Kidney (tissue), 14 donors: Measurements from ENCODE around the gene BRD1. TPM values are rescaled to one million over a fixed set of nuclear protein-coding genes. Genes with fewer than 3 reads are reported as not detected.

Experiments
- DNase-seq, 5 donors: peaks; one replicate each; pipeline ENCODE4 v3.0.0-alpha.2; 2013 to 2020
- FAIRE-seq: peaks from 2 replicates; lab custom pipeline; 2012; peaks lifted over from hg19 to GRCh38; lab: Jason Lieb, UNC
- H3K27ac ChIP-seq, 2 donors: one replicate each; pipeline ENCODE4 v1.7.0; 2013; ENCODE audit warnings: low read depth in 2 of 2, low read length in 2 of 2, inconsistent platforms in 1 of 2
- H3K27me3 ChIP-seq: one replicate; pipeline ENCODE4 v1.7.1; 2013; ENCODE audit warnings: low read length, inconsistent platforms; ENCODE audit not compliant: control insufficient read depth, insufficient read depth
- H3K36me3 ChIP-seq, 3 donors: one replicate each; pipeline versions ENCODE4 v1.7.0 to v1.7.1; 2013; ENCODE audit warnings: low read length in 3 of 3, control low read depth in 1 of 3, inconsistent platforms in 1 of 3; ENCODE audit not compliant: insufficient read depth in 3 of 3, control insufficient read depth in 2 of 3
- H3K4me1 ChIP-seq, 3 donors: one replicate each; pipeline versions ENCODE4 v1.7.0 to v1.7.1; 2013; ENCODE audit warnings: low read length in 3 of 3, inconsistent platforms in 1 of 3, low read depth in 1 of 3; ENCODE audit not compliant: control insufficient read depth in 2 of 3, insufficient read depth in 2 of 3
- H3K4me3 ChIP-seq, 3 donors: one replicate each; pipeline versions ENCODE4 v1.7.0 to v1.8.1; 2013; ENCODE audit warnings: low read length in 3 of 3, control low read depth in 1 of 3, inconsistent platforms in 1 of 3
- H3K9ac ChIP-seq, 3 donors: one replicate each; pipeline versions ENCODE4 v1.7.0 to v1.7.1; 2013; ENCODE audit warnings: low read length in 3 of 3, control low read depth in 1 of 3, inconsistent platforms in 1 of 3
- H3K9me3 ChIP-seq, 3 donors: one replicate each; pipeline versions ENCODE4 v1.7.0 to v1.7.1; 2013; ENCODE audit warnings: low read length in 3 of 3, control low read depth in 1 of 3, inconsistent platforms in 1 of 3; ENCODE audit not compliant: control insufficient read depth in 2 of 3, insufficient read depth in 1 of 3
- intact Hi-C: fragments of 100-400 bp; cut with DNase I; formaldehyde crosslinking; loops from one replicate; pipeline ENCODE4 v1.11.1; 2022
- polyA plus RNA-seq: library from polyadenylated mRNA; stranded (reverse); fragments of 350-450 nt; fragmentation: Illumina TruSeq; extraction: RNeasy Lipid Tissue Mini Kit (QIAGEN cat#74804); gene quantifications from one replicate; pipeline ENCODE4 v1.2.3, GENCODE V29; 2014; ENCODE audit warnings: low read depth, low replicate concordance; ENCODE audit not compliant: insufficient read depth
- total RNA-seq: library from RNA; stranded (reverse); fragmentation: NEBNext Ultra II Directional; extraction: Animal tissue kit (Norgen Biotek cat#: 25700); gene quantifications from one replicate; pipeline ENCODE4 v1.2.1, GENCODE V29; 2021
- TF ChIP-seq, protein P1 (sequence below): IDR thresholded peaks from 3 replicates; pipeline ENCODE4 v1.5.1; 2012; ENCODE audit warnings: mild to moderate bottlenecking, moderate library complexity, borderline replicate concordance; ENCODE audit not compliant: insufficient read depth; ENCODE audit errors: extremely low read depth
- donor health status: control.
- donor health status: control.
- donor health status: control.
- donor health status: control.
- donor health status: control.
- donor health status: DM: yes; HTN: yes; CAD: no.
- donor health status: Normal renal cell carcinoma (clear cell type).

BRD1 gene
- total and polyA plus RNA-seq, 2 donors from 2014 or later = 8.1 to 40.5 TPM

GRCh38 chr22:49779853-49780697, 47.6 kb downstream of the BRD1 start:
- Histone ChIP-seq H3K9me3 (no peaks in the 10 kb centered on the region), H3K27me3 (no peaks in the 10 kb centered on the region), H3K27ac (no peak overlapping the region), H3K36me3 (peaks cover 0 to 27% (median 25%) of the 10 kb centered on the region in 3 donors), H3K4me1 (peaks cover 0 to 2% (median 0%) of the 10 kb centered on the region in 3 donors), H3K4me3 (no peak overlapping the region), H3K9ac (no peak overlapping the region)
- intact Hi-C loops = no loop called here
- no peak for FAIRE-seq
- DNase-seq = peak in 2 of 5 donors; percentile 34 to 79
- TF ChIP-seq, protein P1, sequence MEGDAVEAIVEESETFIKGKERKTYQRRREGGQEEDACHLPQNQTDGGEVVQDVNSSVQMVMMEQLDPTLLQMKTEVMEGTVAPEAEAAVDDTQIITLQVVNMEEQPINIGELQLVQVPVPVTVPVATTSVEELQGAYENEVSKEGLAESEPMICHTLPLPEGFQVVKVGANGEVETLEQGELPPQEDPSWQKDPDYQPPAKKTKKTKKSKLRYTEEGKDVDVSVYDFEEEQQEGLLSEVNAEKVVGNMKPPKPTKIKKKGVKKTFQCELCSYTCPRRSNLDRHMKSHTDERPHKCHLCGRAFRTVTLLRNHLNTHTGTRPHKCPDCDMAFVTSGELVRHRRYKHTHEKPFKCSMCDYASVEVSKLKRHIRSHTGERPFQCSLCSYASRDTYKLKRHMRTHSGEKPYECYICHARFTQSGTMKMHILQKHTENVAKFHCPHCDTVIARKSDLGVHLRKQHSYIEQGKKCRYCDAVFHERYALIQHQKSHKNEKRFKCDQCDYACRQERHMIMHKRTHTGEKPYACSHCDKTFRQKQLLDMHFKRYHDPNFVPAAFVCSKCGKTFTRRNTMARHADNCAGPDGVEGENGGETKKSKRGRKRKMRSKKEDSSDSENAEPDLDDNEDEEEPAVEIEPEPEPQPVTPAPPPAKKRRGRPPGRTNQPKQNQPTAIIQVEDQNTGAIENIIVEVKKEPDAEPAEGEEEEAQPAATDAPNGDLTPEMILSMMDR = no peak

DNA sequence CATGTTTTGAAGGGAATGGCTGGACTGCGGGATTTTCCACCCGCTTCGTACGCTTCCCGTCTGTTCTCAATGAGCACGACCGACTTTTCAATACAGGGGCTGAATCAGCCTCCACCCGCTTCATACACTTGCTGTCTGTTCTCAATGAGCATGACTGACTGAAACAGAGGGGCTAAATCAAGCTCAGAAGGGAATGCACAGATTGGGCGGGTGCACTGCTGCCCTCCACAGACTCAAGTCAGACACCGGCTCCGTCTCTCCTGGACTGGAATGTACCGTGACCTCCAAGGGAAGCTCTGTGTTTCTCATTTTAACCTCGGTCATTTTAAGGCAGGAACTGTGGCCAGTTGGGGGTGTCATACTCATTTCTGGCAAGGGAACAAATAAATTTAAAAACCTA, 48.5 kb downstream of the BRD1 start:
- intact Hi-C loops = no loop called here
- Histone ChIP-seq H3K4me3 (no peak overlapping the region), H3K27me3 (no peaks in the 10 kb centered on the region), H3K27ac (no peak overlapping the region), H3K9me3 (no peaks in the 10 kb centered on the region), H3K4me1 (peaks cover 0 to 2% (median 0%) of the 10 kb centered on the region in 3 donors), H3K9ac (no peak overlapping the region), H3K36me3 (peaks cover 0 to 28% (median 22%) of the 10 kb centered on the region in 3 donors)
- TF ChIP-seq, protein P1 = no peak
- DNase-seq (peak in 2 of 5 donors; percentile 16 to 23), FAIRE-seq (no peak)

GRCh38 chr22:49777569-49778249, 50.0 kb downstream of the BRD1 start:
- H3K27ac ChIP-seq = no peak overlapping the region
- H3K4me1 ChIP-seq = peaks cover 0 to 2% (median 0%) of the 10 kb centered on the region in 3 donors
- FAIRE-seq = no peak
- TF ChIP-seq, protein P1 = no peak
- no peak overlapping the region for H3K4me3 ChIP-seq
- no peaks in the 10 kb centered on the region for H3K9me3 ChIP-seq
- intact Hi-C loops = no loop called here
- H3K27me3 ChIP-seq = no peaks in the 10 kb centered on the region
- H3K36me3 ChIP-seq = peaks cover 0 to 40% (median 16%) of the 10 kb centered on the region in 3 donors
- H3K9ac ChIP-seq = no peak overlapping the region
- DNase-seq = peak in 2 of 5 donors; percentile 25 to 73
